ENCODE results near the gene TFDP2.

DNA sequence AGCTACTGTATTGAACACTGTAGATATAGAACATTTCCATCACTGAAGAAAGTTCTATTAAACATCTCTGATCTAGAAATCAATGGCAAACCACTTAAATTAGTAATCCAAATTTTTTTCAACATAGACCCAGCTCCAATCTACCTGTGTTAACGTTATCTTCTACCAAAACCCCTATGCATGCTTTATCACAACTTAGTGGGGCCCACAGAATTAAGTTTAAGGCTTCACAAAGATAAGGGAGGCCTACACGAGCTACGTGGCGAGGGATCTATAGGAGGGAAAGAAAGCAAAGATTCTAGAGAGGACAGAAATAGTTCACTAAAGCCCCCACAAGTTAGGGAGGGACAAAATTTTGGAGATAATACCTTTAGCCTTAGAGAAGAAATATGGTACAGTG lies 116.1 kb downstream of the TFDP2 start:
- TF ChIP-seq EZH2 (IDR thresholded peaks at IDR 0.05; ENCODE audit: insufficient read depth, poor library complexity, severe bottlenecking) (no peak), EZH2phosphoT487 (IDR thresholded peaks at IDR 0.05; ENCODE audit: insufficient read depth, low read depth) (no peak)

Data from GM23248 (cell line).